ENCODE data around the gene CABCOCO1. TPM values are rescaled to one million over a fixed set of nuclear protein-coding genes. Genes with fewer than 3 reads are reported as not detected.

The CABCOCO1 gene
- total RNA-seq, 1 donor from 2014 or later, result 0.19 TPM

GRCh38 chr10:61778137-61778536 lies 115.4 kb downstream of the CABCOCO1 start:
- DNase-seq (ENCODE audit: extremely low spot score, unreplicated experiment), result no peak
- Mint-ChIP-seq H3K4me3 (ENCODE audit: unreplicated experiment) (no peak overlapping the region), H3K36me3 (ENCODE audit: unreplicated experiment) (no peaks in the 10 kb centered on the region), H3K4me1 (ENCODE audit: unreplicated experiment) (peaks cover 7% of the 10 kb centered on the region), H3K9me3 (ENCODE audit: unreplicated experiment) (peaks cover 3% of the 10 kb centered on the region), H3K27me3 (ENCODE audit: unreplicated experiment) (no peaks in the 10 kb centered on the region), H3K27ac (ENCODE audit: unreplicated experiment) (no peak overlapping the region)
- no peak for TF ChIP-seq CTCF (IDR thresholded peaks at IDR 0.05)

GRCh38 chr10:61779276-61779675 lies 116.5 kb downstream of the CABCOCO1 start:
- Mint-ChIP-seq H3K4me3 (ENCODE audit: unreplicated experiment) (no peak overlapping the region), H3K27me3 (ENCODE audit: unreplicated experiment) (no peaks in the 10 kb centered on the region), H3K36me3 (ENCODE audit: unreplicated experiment) (no peaks in the 10 kb centered on the region), H3K4me1 (ENCODE audit: unreplicated experiment) (peaks cover 7% of the 10 kb centered on the region), H3K27ac (ENCODE audit: unreplicated experiment) (no peak overlapping the region), H3K9me3 (ENCODE audit: unreplicated experiment) (peaks cover 3% of the 10 kb centered on the region)
- TF ChIP-seq CTCF (IDR thresholded peaks at IDR 0.05), result no peak
- DNase-seq (ENCODE audit: extremely low spot score, unreplicated experiment), result no peak

- H3K9me3 Mint-ChIP-seq (ENCODE audit: unreplicated experiment), result peaks cover 3% of the 10 kb centered on the region
- no peak overlapping the region for H3K4me3 Mint-ChIP-seq (ENCODE audit: unreplicated experiment)
- H3K27me3 Mint-ChIP-seq (ENCODE audit: unreplicated experiment), result no peaks in the 10 kb centered on the region
- peaks cover 7% of the 10 kb centered on the region for H3K4me1 Mint-ChIP-seq (ENCODE audit: unreplicated experiment)
- peak overlapping the region; percentile 6 for H3K27ac Mint-ChIP-seq (ENCODE audit: unreplicated experiment)
- DNase-seq (ENCODE audit: extremely low spot score, unreplicated experiment), result no peak
- H3K36me3 Mint-ChIP-seq (ENCODE audit: unreplicated experiment), result no peaks in the 10 kb centered on the region
- no peak for TF ChIP-seq CTCF (IDR thresholded peaks at IDR 0.05)
Observed at GRCh38 chr10:61779950-61780659, 117.4 kb downstream of the CABCOCO1 start.

- peaks cover under 1% of the 10 kb centered on the region for H3K9me3 Mint-ChIP-seq (ENCODE audit: unreplicated experiment)
- no peak for DNase-seq (ENCODE audit: extremely low spot score, unreplicated experiment)
- no peaks in the 10 kb centered on the region for H3K27me3 Mint-ChIP-seq (ENCODE audit: unreplicated experiment)
- no peak for TF ChIP-seq CTCF (IDR thresholded peaks at IDR 0.05)
- H3K27ac Mint-ChIP-seq (ENCODE audit: unreplicated experiment), result peak overlapping the region; percentile 7
- H3K4me1 Mint-ChIP-seq (ENCODE audit: unreplicated experiment), result peaks cover 9% of the 10 kb centered on the region
- H3K4me3 Mint-ChIP-seq (ENCODE audit: unreplicated experiment), result no peak overlapping the region
- H3K36me3 Mint-ChIP-seq (ENCODE audit: unreplicated experiment), result no peaks in the 10 kb centered on the region
Observed at GRCh38 chr10:61780732-61781131, 118.0 kb downstream of the CABCOCO1 start.

GRCh38 chr10:61781969-61782403 lies 119.3 kb downstream of the CABCOCO1 start:
- Mint-ChIP-seq H3K27ac (ENCODE audit: unreplicated experiment) (no peak overlapping the region), H3K4me1 (ENCODE audit: unreplicated experiment) (peaks cover 22% of the 10 kb centered on the region), H3K36me3 (ENCODE audit: unreplicated experiment) (no peaks in the 10 kb centered on the region), H3K27me3 (ENCODE audit: unreplicated experiment) (no peaks in the 10 kb centered on the region), H3K9me3 (ENCODE audit: unreplicated experiment) (no peaks in the 10 kb centered on the region), H3K4me3 (ENCODE audit: unreplicated experiment) (no peak overlapping the region)
- no peak for TF ChIP-seq CTCF (IDR thresholded peaks at IDR 0.05)
- DNase-seq (ENCODE audit: extremely low spot score, unreplicated experiment), result no peak
